Measurements from ENCODE around the gene MVK.

DNA sequence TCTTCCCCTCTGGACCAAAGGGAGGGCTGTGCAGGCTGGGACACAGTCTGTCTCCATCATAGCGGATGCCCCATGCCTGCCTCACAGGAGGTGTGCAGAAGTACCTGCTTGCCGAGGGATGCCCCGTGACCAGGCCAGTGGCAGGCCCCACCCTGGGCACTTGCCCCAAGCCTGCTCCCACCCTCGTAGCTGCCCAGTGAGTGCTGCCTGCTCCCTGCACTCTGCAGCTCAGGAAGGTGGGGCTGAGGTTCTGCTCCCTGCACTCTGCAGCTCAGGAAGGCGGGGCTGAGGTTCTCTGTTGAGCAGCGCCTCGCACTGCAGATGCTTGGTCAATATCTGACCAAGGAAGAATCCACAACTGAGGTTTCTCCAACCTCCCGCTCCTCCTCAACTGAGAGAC is 7.2 kb upstream of the MVK start:
- no peak for TF ChIP-seq EZH2 (IDR thresholded peaks at IDR 0.05; ENCODE audit: insufficient read depth, poor library complexity, severe bottlenecking)
- no peak for TF ChIP-seq EZH2phosphoT487 (IDR thresholded peaks at IDR 0.05; ENCODE audit: insufficient read depth, low read depth)

Measured in GM23248 (cell line).